A673 (cell line): Measurements from ENCODE around the gene TBC1D16. TPM values are rescaled to one million over a fixed set of nuclear protein-coding genes. Genes with fewer than 3 reads are reported as not detected.

Experiments
- BruUV-seq: library from RNA; stranded (reverse); fragments of 400-500 nt; replicated peaks from 2 replicates; lab custom pipeline; 2021; lab: Mats Ljungman, UMichigan
- CTCF ChIA-PET: fragments of 300-600 bp; sonication (Branson Sonifier 250); formaldehyde crosslinking; loops from one replicate; lab custom pipeline; 2022; ENCODE audit warnings: antibody characterized with exemption; lab: Charles Lee
- POLR2A ChIA-PET: fragments of 300-600 bp; sonication (Branson Sonifier 250); formaldehyde crosslinking; loops from one replicate; lab custom pipeline; 2022; ENCODE audit warnings: antibody characterized with exemption; ENCODE audit not compliant: low non-redundant PET; lab: Charles Lee
- DNase-seq: peaks from one replicate; pipeline ENCODE4 v3.0.0-alpha.2; 2015; ENCODE audit warnings: low spot score
- H3K27ac ChIP-seq: fragments of 200-600 bp; sonication (generic); 2 replicates; pipeline ENCODE4 v1.5.1; 2016; ENCODE audit warnings: mixed run types, low read depth, mild to moderate bottlenecking, mixed read lengths, antibody characterized with exemption, low read length; ENCODE audit not compliant: poor library complexity, severe bottlenecking
- H3K27me3 ChIP-seq: fragments of 200-600 bp; sonication (generic); replicated peaks from 2 replicates; pipeline ENCODE4 v1.6.1; 2017; ENCODE audit warnings: mixed run types, low read depth, mild to moderate bottlenecking, mixed read lengths, antibody characterized with exemption, low read length; ENCODE audit not compliant: insufficient read depth, poor library complexity
- H3K36me3 ChIP-seq: fragments of 200-600 bp; sonication (generic); 2 replicates; pipeline ENCODE4 v1.6.1; 2016; ENCODE audit warnings: mixed run types, mild to moderate bottlenecking, mixed read lengths, antibody characterized with exemption, low read length; ENCODE audit not compliant: insufficient read depth, poor library complexity, severe bottlenecking
- H3K4me1 ChIP-seq: fragments of 200-600 bp; sonication (generic); 2 replicates; pipeline ENCODE4 v1.6.1; 2017; ENCODE audit warnings: mixed run types, mild to moderate bottlenecking, mixed read lengths, antibody characterized with exemption, low read length; ENCODE audit not compliant: insufficient read depth, poor library complexity, severe bottlenecking
- H3K4me3 ChIP-seq: fragments of 200-600 bp; sonication (generic); 2 replicates; pipeline ENCODE4 v1.5.1; 2016; ENCODE audit warnings: low read depth, mixed run types, mild to moderate bottlenecking, mixed read lengths, low read length; ENCODE audit not compliant: poor library complexity, severe bottlenecking
- H3K9me3 ChIP-seq: fragments of 200-600 bp; sonication (generic); 2 replicates; pipeline ENCODE4 v1.6.1; 2016; ENCODE audit warnings: mixed run types, low read depth, mild to moderate bottlenecking, mixed read lengths, antibody characterized with exemption, low read length; ENCODE audit not compliant: poor library complexity, severe bottlenecking
- CTCF ChIP-seq: fragments of 300-800, 200-600 bp; sonication (generic); conservative IDR thresholded peaks from 2 replicates; pipeline ENCODE4 v1.5.1; 2017; ENCODE audit warnings: low read depth, mild to moderate bottlenecking, antibody characterized with exemption, low read length, moderate library complexity, mixed read lengths
- EZH2 ChIP-seq: fragments of 200-600 bp; sonication (generic); IDR thresholded peaks from 2 replicates; pipeline ENCODE4 v1.6.1; 2017; ENCODE audit warnings: borderline replicate concordance, low read depth, mild to moderate bottlenecking, mixed read lengths, antibody characterized with exemption, low read length; ENCODE audit not compliant: poor library complexity, severe bottlenecking
- intact Hi-C: fragments of 100-400 bp; cut with micrococcal nuclease; formaldehyde crosslinking; loops from one replicate; pipeline ENCODE4 v1.10.0; 2022; ENCODE audit not compliant: unreplicated experiment
- total RNA-seq: library from RNA; stranded (reverse); gene quantifications from 2 replicates; pipeline ENCODE4 v1.2.3, GENCODE V29; 2021

Gene TBC1D16
- total RNA-seq, 1 experiment from 2014 or later = 49.1 TPM

GRCh38 chr17:79937391-79938335, 98.0 kb downstream of the TBC1D16 start:
- POLR2A ChIA-PET = no interaction called here

GRCh38 chr17:79936641-79937381, 98.9 kb downstream of the TBC1D16 start:
- H3K9me3 ChIP-seq = no peaks in the 10 kb centered on the region
- H3K36me3 ChIP-seq = no peaks in the 10 kb centered on the region
- intact Hi-C loops = no loop called here
- DNase-seq = peak; percentile 75
- H3K4me3 ChIP-seq = no peak overlapping the region
- ChIA-PET POLR2A (interaction anchor here (0.6 kb wide), 1 partner anchor 98 kb away, joined by 6 read pairs; the partner anchor contains the start of gene CBX4), CTCF (no interaction called here)
- peaks cover 46% of the 10 kb centered on the region for H3K4me1 ChIP-seq
- H3K27me3 ChIP-seq = no peaks in the 10 kb centered on the region
- BruUV-seq = no TSS peak
- TF ChIP-seq EZH2 = no peak
- TF ChIP-seq CTCF = no peak
- peak overlapping the region; percentile 40 for H3K27ac ChIP-seq

More at GRCh38 chr17:79937391-79938335, 98.0 kb downstream of the TBC1D16 start:
- BruUV-seq = no TSS peak
- H3K4me1 ChIP-seq = peaks cover 46% of the 10 kb centered on the region
- CTCF ChIA-PET = no interaction called here
- H3K27me3 ChIP-seq = no peaks in the 10 kb centered on the region
- peak; percentile 78 for DNase-seq
- H3K4me3 ChIP-seq = no peak overlapping the region
- peak overlapping the region; percentile 40 for H3K27ac ChIP-seq
- TF ChIP-seq CTCF = no peak
- no peak for TF ChIP-seq EZH2
- intact Hi-C loops = no loop called here
- H3K36me3 ChIP-seq = no peaks in the 10 kb centered on the region
- no peaks in the 10 kb centered on the region for H3K9me3 ChIP-seq

GRCh38 chr17:79936050-79936449, 99.6 kb downstream of the TBC1D16 start:
- no peak overlapping the region for H3K4me3 ChIP-seq
- peaks cover 52% of the 10 kb centered on the region for H3K4me1 ChIP-seq
- ChIA-PET POLR2A (no interaction called here), CTCF (interaction anchor here (0.5 kb wide), 1 partner anchor 52 kb away, joined by 6 read pairs; no protein-coding TSS in a partner anchor)
- DNase-seq = no peak
- H3K9me3 ChIP-seq = no peaks in the 10 kb centered on the region
- no peaks in the 10 kb centered on the region for H3K36me3 ChIP-seq
- TF ChIP-seq EZH2 = no peak
- no peak for TF ChIP-seq CTCF
- H3K27ac ChIP-seq = no peak overlapping the region
- no TSS peak for BruUV-seq
- H3K27me3 ChIP-seq = no peaks in the 10 kb centered on the region
- intact Hi-C loops = no loop called here
